Fibroblast of pulmonary artery (primary cell): ENCODE measurements around the gene MIS18BP1.

Experiments
- DNase-seq: peaks from one replicate; pipeline ENCODE4 v3.0.0-alpha.2; 2010; ENCODE audit warnings: low read depth
- H3K4me3 ChIP-seq: replicated peaks from 2 replicates; pipeline ENCODE4 v1.5.1; 2011; ENCODE audit warnings: low read depth, mild to moderate bottlenecking, control low read depth, low read length, moderate library complexity
- TF ChIP-seq, protein P1 (sequence below): IDR thresholded peaks from 2 replicates; pipeline ENCODE4 v1.5.1; 2011; ENCODE audit warnings: mild to moderate bottlenecking, control low read depth, low read length, inconsistent platforms; ENCODE audit errors: missing control alignments

Gene MIS18BP1

DNA sequence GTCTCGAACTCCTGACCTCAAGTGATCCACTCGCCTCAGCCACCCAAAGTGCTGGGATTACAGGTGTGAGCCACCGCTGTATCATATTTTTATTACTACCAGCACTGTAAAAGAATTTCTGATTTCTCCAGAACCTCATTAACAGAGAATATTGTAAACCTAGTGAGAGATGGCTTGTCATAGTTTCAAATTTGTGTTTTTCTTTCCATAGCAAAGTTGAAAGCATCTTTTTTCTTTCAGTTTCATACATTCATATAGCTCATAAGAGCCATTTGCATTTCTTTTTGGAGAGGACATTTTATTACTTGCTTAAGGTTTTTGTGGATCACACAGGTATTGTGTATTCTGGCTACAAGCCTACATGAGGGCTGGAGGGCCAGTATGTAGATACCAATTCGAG lies 58.0 kb downstream of the MIS18BP1 start:
- H3K4me3 ChIP-seq: no peak overlapping the region
- DNase-seq: no peak
- TF ChIP-seq, protein P1, sequence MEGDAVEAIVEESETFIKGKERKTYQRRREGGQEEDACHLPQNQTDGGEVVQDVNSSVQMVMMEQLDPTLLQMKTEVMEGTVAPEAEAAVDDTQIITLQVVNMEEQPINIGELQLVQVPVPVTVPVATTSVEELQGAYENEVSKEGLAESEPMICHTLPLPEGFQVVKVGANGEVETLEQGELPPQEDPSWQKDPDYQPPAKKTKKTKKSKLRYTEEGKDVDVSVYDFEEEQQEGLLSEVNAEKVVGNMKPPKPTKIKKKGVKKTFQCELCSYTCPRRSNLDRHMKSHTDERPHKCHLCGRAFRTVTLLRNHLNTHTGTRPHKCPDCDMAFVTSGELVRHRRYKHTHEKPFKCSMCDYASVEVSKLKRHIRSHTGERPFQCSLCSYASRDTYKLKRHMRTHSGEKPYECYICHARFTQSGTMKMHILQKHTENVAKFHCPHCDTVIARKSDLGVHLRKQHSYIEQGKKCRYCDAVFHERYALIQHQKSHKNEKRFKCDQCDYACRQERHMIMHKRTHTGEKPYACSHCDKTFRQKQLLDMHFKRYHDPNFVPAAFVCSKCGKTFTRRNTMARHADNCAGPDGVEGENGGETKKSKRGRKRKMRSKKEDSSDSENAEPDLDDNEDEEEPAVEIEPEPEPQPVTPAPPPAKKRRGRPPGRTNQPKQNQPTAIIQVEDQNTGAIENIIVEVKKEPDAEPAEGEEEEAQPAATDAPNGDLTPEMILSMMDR: no peak

DNA sequence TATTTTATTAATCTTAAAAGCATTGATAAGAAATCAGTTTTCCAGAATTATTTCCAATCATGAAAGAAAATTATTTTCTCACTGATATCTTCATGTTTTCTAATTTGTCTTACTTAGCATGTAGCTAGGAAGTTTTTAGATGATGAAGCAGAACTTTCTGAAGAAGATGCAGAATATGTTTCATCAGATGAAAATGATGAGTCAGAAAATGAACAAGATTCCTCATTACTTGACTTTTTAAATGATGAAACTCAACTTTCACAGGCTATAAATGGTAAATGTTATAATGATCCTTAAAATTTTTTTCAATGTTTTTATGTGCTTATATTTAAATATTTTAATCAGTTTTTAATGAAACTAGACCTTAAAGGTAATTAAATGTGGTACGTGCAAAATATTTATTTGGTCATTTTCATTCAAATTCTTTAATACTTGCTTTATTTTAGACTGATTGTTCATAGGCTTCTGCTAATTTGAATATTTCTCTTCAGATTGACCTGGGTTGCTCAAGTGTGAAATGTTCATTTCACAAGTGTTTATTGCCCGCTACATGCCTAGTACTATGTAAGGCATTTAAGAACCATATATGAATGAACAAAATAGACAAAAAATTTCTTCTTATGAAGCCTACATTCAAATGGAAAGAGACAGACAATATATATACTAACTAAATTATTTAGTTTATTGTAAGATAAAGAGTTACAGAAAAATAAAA lies 67.7 kb downstream of the MIS18BP1 start:
- no peak overlapping the region for H3K4me3 ChIP-seq
- TF ChIP-seq, protein P1: no peak
- DNase-seq: no peak

DNA sequence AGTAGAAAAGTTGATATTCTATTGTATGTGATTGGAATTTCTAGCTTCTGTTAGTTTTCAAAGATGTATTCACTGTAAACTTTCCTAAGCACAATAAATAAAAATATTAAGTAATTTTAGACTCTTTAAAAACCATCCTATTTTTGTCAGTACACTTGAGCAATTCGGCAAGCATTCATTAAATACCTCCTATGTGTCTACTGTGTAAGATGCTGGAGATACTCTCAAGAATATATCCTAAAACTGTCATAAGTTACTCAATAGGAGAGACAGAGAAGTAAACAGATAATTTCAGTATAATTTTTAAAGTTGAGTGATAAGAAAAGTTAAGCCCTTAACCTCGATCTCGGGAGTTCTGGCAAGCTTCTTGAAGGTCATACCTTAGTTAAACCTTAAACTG lies 71.2 kb downstream of the MIS18BP1 start:
- no peak for DNase-seq
- no peak overlapping the region for H3K4me3 ChIP-seq
- TF ChIP-seq, protein P1: no peak

DNA sequence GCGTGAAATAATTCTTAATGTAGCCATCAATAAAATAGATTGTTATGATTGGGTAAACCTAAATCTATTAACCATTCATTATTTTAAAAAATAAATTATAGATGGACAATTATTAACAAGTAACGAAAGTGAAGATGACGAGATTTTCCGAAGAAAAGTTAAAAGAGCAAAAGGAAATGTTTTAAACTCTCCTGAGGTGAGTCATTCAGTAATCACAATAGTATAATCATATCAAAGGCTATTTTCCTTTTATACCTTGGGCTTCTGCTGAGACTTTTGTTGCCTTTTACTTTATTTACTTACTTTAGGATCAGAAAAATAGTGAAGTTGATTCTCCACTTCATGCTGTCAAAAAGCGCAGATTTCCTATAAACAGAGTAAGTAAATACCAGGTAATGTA lies 71.7 kb downstream of the MIS18BP1 start:
- TF ChIP-seq, protein P1: no peak
- DNase-seq: peak; percentile 30
- H3K4me3 ChIP-seq: peak overlapping the region; percentile 21

DNA sequence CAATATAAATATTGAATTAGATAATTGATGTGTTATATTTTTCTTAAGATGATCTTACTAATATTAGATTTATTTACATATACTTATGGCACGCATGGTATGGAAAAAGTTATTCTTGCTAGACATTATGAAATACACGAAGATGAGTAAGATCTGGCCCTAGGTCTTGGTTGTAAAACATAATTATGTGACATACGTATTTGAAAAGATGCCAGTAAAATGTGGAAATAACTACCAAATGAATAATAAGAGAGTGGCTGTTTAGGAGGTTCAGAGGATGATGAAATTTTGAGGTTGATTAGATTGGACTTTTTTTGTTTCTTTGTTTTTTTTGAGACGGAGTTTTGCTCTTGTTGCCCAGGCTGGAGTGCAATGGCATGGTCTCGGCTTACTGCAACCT lies 75.9 kb downstream of the MIS18BP1 start:
- no peak overlapping the region for H3K4me3 ChIP-seq
- peak; percentile 96 for DNase-seq
- TF ChIP-seq, protein P1: no peak

DNA sequence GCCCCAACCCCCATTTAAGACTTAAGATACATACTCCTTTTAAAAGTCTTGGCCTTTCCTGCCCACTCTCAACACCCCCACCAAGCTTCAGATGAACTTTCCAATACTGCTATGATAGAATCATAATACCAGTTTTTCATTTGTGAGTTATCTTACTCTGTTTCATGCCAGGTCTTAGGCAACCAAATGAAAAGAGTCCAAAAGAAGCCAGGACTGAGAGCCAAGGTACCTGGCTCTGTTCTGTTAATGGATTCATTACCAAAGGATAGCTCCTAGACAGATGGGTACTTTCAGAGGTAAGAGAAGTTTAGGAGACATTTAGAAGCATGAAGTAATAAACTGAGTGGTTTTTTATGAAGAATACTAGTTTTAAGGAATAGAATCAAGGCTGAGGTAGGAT lies 83.1 kb downstream of the MIS18BP1 start:
- no peak for DNase-seq
- TF ChIP-seq, protein P1: no peak
- H3K4me3 ChIP-seq: no peak overlapping the region

DNA sequence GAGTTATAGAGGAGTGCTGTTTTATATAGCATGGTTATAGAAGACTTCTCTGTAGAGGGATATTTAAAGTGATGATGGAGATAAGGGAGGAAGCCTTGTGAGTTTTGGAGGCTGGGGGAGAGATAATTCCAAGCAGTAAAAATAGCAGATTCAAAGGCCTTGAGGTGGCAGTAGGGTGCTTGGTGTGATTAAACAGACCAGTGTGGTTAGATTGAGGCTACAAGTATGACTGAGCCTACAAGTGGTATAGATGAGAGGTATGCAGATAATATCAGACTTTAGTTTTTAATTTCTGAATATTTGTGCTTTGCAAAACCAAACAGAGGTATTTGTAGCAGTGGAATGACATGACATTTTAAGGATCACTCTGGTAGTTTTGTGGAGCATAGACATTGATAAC lies 96.9 kb downstream of the MIS18BP1 start:
- DNase-seq: peak; percentile 16
- TF ChIP-seq, protein P1: no peak
- no peak overlapping the region for H3K4me3 ChIP-seq
